Astrocyte (in vitro differentiated cells and primary cell): ENCODE data around the gene IL16. TPM values are rescaled to one million over a fixed set of nuclear protein-coding genes. Genes with fewer than 3 reads are reported as not detected.

Source experiments
- DNase-seq: peaks from one replicate; pipeline ENCODE4 v3.0.0-alpha.2; 2010; ENCODE audit warnings: low read depth
- FAIRE-seq: peaks from 2 replicates; lab custom pipeline; 2011; peaks lifted over from hg19 to GRCh38; lab: Jason Lieb, UNC
- H2AFZ ChIP-seq: 2 replicates; pipeline ENCODE4 v1.6.0; 2012; ENCODE audit warnings: low read depth, low read length, inconsistent platforms
- H3K27ac ChIP-seq: 2 replicates; pipeline ENCODE4 v1.5.1; 2011; ENCODE audit warnings: low read depth, low read length, inconsistent platforms
- H3K27me3 ChIP-seq: 2 replicates; pipeline ENCODE4 v1.6.0; 2011; ENCODE audit warnings: low read length, inconsistent platforms; ENCODE audit not compliant: insufficient read depth
- H3K36me3 ChIP-seq: 2 replicates; pipeline ENCODE4 v1.5.1; 2011; ENCODE audit warnings: low read length, inconsistent platforms; ENCODE audit not compliant: insufficient read depth
- H3K4me1 ChIP-seq: 2 replicates; pipeline ENCODE4 v1.5.1; 2011; ENCODE audit warnings: low read length, inconsistent platforms; ENCODE audit not compliant: insufficient read depth
- H3K4me2 ChIP-seq: 2 replicates; pipeline ENCODE4 v1.6.0; 2012; ENCODE audit warnings: low read length, inconsistent platforms
- H3K4me3 ChIP-seq: 2 replicates; pipeline ENCODE4 v1.5.1; 2011; ENCODE audit warnings: low read depth, mild to moderate bottlenecking, low read length, inconsistent platforms; ENCODE audit not compliant: insufficient read depth
- H3K79me2 ChIP-seq: 2 replicates; pipeline ENCODE4 v1.6.0; 2012; ENCODE audit warnings: mild to moderate bottlenecking, low read length, inconsistent platforms; ENCODE audit not compliant: insufficient read depth
- H3K9ac ChIP-seq: 2 replicates; pipeline ENCODE4 v1.6.0; 2012; ENCODE audit warnings: mild to moderate bottlenecking, low read length, inconsistent platforms
- H3K9me3 ChIP-seq: 2 replicates; pipeline ENCODE4 v1.5.1; 2012; ENCODE audit warnings: low read depth, mild to moderate bottlenecking, low read length, inconsistent platforms; ENCODE audit not compliant: insufficient read depth
- H4K20me1 ChIP-seq: 2 replicates; pipeline ENCODE4 v1.6.0; 2012; ENCODE audit warnings: low read length, inconsistent platforms; ENCODE audit not compliant: insufficient read depth
- H3K27ac Mint-ChIP-seq: one replicate; pipeline ENCODE4 v1.8.0; 2021; ENCODE audit warnings: mild to moderate bottlenecking, mixed read lengths; ENCODE audit not compliant: unreplicated experiment
- H3K27me3 Mint-ChIP-seq: one replicate; pipeline ENCODE4 v1.8.0; 2021; ENCODE audit warnings: low read depth, mixed read lengths; ENCODE audit not compliant: unreplicated experiment
- H3K36me3 Mint-ChIP-seq: one replicate; pipeline ENCODE4 v1.8.0; 2021; ENCODE audit warnings: low read depth, mixed read lengths; ENCODE audit not compliant: unreplicated experiment
- H3K4me1 Mint-ChIP-seq: one replicate; pipeline ENCODE4 v1.8.0; 2021; ENCODE audit warnings: low read depth, mixed read lengths; ENCODE audit not compliant: unreplicated experiment
- H3K4me3 Mint-ChIP-seq: one replicate; pipeline ENCODE4 v1.8.0; 2021; ENCODE audit warnings: mild to moderate bottlenecking, moderate library complexity, mixed read lengths; ENCODE audit not compliant: unreplicated experiment
- H3K9me3 Mint-ChIP-seq: one replicate; pipeline ENCODE4 v1.8.0; 2021; ENCODE audit warnings: mild to moderate bottlenecking, mixed read lengths; ENCODE audit not compliant: unreplicated experiment
- CTCF ChIP-seq: IDR thresholded peaks from 2 replicates; pipeline ENCODE4 v1.5.1; 2011; ENCODE audit warnings: low read depth, mild to moderate bottlenecking, inconsistent platforms, low read length, moderate library complexity; ENCODE audit not compliant: insufficient read depth
- EZH2 ChIP-seq: IDR thresholded peaks from 2 replicates; pipeline ENCODE4 v1.6.1; 2012; ENCODE audit warnings: mild to moderate bottlenecking, low read length, inconsistent platforms; ENCODE audit not compliant: insufficient read depth
- total RNA-seq: library from RNA; stranded (reverse); gene quantifications from 2 replicates; pipeline ENCODE4 v1.2.1, GENCODE V29; 2021

Gene IL16
- total RNA-seq, 1 donor from 2014 or later: 0.36 TPM

GRCh38 chr15:81326466-81327212, 130.0 kb downstream of the IL16 start:
- Histone ChIP-seq H3K4me2 (peak overlapping the region; percentile 73), H3K27me3 (no peaks in the 10 kb centered on the region), H3K36me3 (no peaks in the 10 kb centered on the region), H3K9ac (peak overlapping the region; percentile 53), H4K20me1 (no peaks in the 10 kb centered on the region), H3K4me3 (no peak overlapping the region), H2AFZ (no peak overlapping the region), H3K79me2 (peaks cover 4% of the 10 kb centered on the region), H3K4me1 (peaks cover 25% of the 10 kb centered on the region), H3K27ac (peak overlapping the region; percentile 61), H3K9me3 (no peaks in the 10 kb centered on the region)
- Mint-ChIP-seq H3K4me1 (peaks cover 40% of the 10 kb centered on the region), H3K27me3 (no peaks in the 10 kb centered on the region), H3K36me3 (peaks cover 4% of the 10 kb centered on the region), H3K27ac (peak overlapping the region; percentile 70), H3K9me3 (no peaks in the 10 kb centered on the region), H3K4me3 (no peak overlapping the region)
- DNase-seq (peak; percentile 42), FAIRE-seq (no peak)
- TF ChIP-seq EZH2: no peak

GRCh38 chr15:81327516-81327915, 130.8 kb downstream of the IL16 start:
- Histone ChIP-seq H3K9ac (peak overlapping the region; percentile 53), H3K27ac (peak overlapping the region; percentile 61), H3K4me3 (no peak overlapping the region), H2AFZ (no peak overlapping the region), H3K4me2 (peak overlapping the region; percentile 73), H4K20me1 (no peaks in the 10 kb centered on the region), H3K27me3 (no peaks in the 10 kb centered on the region), H3K4me1 (peaks cover 25% of the 10 kb centered on the region), H3K36me3 (no peaks in the 10 kb centered on the region), H3K9me3 (no peaks in the 10 kb centered on the region), H3K79me2 (no peaks in the 10 kb centered on the region)
- peaks cover 41% of the 10 kb centered on the region for H3K4me1 Mint-ChIP-seq
- FAIRE-seq: peak; percentile 73
- H3K36me3 Mint-ChIP-seq: peaks cover 4% of the 10 kb centered on the region
- no peaks in the 10 kb centered on the region for H3K9me3 Mint-ChIP-seq
- TF ChIP-seq CTCF: no peak
- TF ChIP-seq EZH2: no peak
- peak overlapping the region; percentile 70 for H3K27ac Mint-ChIP-seq
- no peaks in the 10 kb centered on the region for H3K27me3 Mint-ChIP-seq
- DNase-seq: peak; percentile 94
- H3K4me3 Mint-ChIP-seq: no peak overlapping the region

GRCh38 chr15:81329446-81329845, 132.8 kb downstream of the IL16 start:
- no peak overlapping the region for H3K4me2 ChIP-seq
- H3K79me2 ChIP-seq: no peaks in the 10 kb centered on the region
- Mint-ChIP-seq H3K27ac (no peak overlapping the region), H3K9me3 (no peaks in the 10 kb centered on the region), H3K27me3 (no peaks in the 10 kb centered on the region), H3K36me3 (peaks cover 1% of the 10 kb centered on the region), H3K4me3 (no peak overlapping the region), H3K4me1 (peaks cover 38% of the 10 kb centered on the region)
- no peak overlapping the region for H3K4me3 ChIP-seq
- H3K9me3 ChIP-seq: no peaks in the 10 kb centered on the region
- no peak overlapping the region for H3K27ac ChIP-seq
- H3K9ac ChIP-seq: no peak overlapping the region
- H3K4me1 ChIP-seq: peaks cover 24% of the 10 kb centered on the region
- TF ChIP-seq EZH2 (no peak), CTCF (no peak)
- no peaks in the 10 kb centered on the region for H4K20me1 ChIP-seq
- peaks cover 2% of the 10 kb centered on the region for H3K27me3 ChIP-seq
- H2AFZ ChIP-seq: no peak overlapping the region
- no peaks in the 10 kb centered on the region for H3K36me3 ChIP-seq
- FAIRE-seq: no peak
- no peak for DNase-seq
